ENCODE data around the gene ZNRF2. TPM values are rescaled to one million over a fixed set of nuclear protein-coding genes. Genes with fewer than 3 reads are reported as not detected.
A peak's percentile ranks its signal among the peaks of the same experiment; 100 is the strongest.

The ZNRF2 gene
- total and polyA plus RNA-seq, 2 donors from 2014 or later, result 16.2 to 32.2 TPM

DNA sequence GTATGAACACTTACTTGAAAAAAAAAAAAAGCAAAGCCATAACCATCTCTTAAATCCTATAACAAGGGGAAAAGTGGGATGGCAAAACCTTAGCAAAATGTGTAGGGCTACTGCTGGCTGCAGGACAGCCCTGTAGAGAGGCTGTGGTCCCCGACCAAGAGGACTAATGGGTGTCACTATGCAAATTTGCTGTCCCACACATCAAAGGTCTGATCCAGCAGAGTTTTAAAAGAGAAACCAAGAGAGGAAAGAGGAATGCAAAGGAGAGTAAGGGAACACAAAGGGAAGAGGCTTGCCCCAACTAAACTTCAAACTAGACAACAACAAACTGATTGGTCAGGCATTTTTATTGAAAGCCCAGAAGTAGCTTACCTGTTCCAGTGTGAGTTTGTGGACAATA lies 3.1 kb upstream of the ZNRF2 start:
- Histone ChIP-seq H3K9me3 (ENCODE audit: control insufficient read depth in 2 of 3, insufficient read depth in 1 of 3, low read length in 3 of 3) (no peaks in the 10 kb centered on the region), H3K36me3 (ENCODE audit: control insufficient read depth in 2 of 3, insufficient read depth in 3 of 3, low read length in 3 of 3) (no peaks in the 10 kb centered on the region), H3K4me1 (ENCODE audit: control insufficient read depth in 2 of 3, insufficient read depth in 2 of 3, low read depth in 1 of 3, low read length in 3 of 3) (peaks cover 0 to 7% (median 2%) of the 10 kb centered on the region in 3 donors), H3K9ac (ENCODE audit: low read length in 3 of 3) (no peak overlapping the region), H3K27ac (ENCODE audit: low read depth in 2 of 2, low read length in 2 of 2) (no peak overlapping the region), H3K27me3 (ENCODE audit: control insufficient read depth, insufficient read depth, low read length) (no peaks in the 10 kb centered on the region), H3K4me3 (ENCODE audit: low read length in 3 of 3) (no peak overlapping the region)
- no peak for FAIRE-seq
- no peak for DNase-seq
- intact Hi-C loops (cut with DNase I), result no loop called here
- TF ChIP-seq, protein P1, sequence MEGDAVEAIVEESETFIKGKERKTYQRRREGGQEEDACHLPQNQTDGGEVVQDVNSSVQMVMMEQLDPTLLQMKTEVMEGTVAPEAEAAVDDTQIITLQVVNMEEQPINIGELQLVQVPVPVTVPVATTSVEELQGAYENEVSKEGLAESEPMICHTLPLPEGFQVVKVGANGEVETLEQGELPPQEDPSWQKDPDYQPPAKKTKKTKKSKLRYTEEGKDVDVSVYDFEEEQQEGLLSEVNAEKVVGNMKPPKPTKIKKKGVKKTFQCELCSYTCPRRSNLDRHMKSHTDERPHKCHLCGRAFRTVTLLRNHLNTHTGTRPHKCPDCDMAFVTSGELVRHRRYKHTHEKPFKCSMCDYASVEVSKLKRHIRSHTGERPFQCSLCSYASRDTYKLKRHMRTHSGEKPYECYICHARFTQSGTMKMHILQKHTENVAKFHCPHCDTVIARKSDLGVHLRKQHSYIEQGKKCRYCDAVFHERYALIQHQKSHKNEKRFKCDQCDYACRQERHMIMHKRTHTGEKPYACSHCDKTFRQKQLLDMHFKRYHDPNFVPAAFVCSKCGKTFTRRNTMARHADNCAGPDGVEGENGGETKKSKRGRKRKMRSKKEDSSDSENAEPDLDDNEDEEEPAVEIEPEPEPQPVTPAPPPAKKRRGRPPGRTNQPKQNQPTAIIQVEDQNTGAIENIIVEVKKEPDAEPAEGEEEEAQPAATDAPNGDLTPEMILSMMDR (IDR thresholded peaks at IDR 0.05; ENCODE audit: borderline replicate concordance, extremely low read depth, insufficient read depth), result no peak

DNA sequence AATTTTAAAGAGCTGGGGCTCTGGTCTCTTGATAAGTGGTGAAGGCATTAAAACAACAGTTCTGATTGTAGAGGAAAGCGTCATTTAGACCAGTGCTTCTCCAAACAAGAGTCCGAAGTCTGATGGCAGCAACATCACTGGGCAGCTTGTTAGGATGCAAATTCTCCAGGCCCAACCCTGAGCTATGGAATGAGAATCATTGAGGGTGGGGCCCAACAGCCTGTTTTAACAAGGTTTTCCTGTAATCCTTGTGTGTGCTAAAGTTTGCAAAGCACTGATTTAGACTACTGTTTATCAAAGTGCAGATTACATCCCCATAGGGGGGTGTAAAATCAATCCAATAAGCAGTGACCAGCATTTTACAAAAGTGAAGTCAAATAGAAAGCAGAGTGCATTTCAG lies 2.6 kb upstream of the ZNRF2 start:
- Histone ChIP-seq H3K4me3 (ENCODE audit: low read length in 3 of 3) (no peak overlapping the region), H3K9me3 (ENCODE audit: control insufficient read depth in 2 of 3, insufficient read depth in 1 of 3, low read length in 3 of 3) (no peaks in the 10 kb centered on the region), H3K27ac (ENCODE audit: low read depth in 2 of 2, low read length in 2 of 2) (no peak overlapping the region), H3K4me1 (ENCODE audit: control insufficient read depth in 2 of 3, insufficient read depth in 2 of 3, low read depth in 1 of 3, low read length in 3 of 3) (peaks cover 0 to 7% (median 2%) of the 10 kb centered on the region in 3 donors), H3K9ac (ENCODE audit: low read length in 3 of 3) (no peak overlapping the region), H3K27me3 (ENCODE audit: control insufficient read depth, insufficient read depth, low read length) (no peaks in the 10 kb centered on the region), H3K36me3 (ENCODE audit: control insufficient read depth in 2 of 3, insufficient read depth in 3 of 3, low read length in 3 of 3) (no peaks in the 10 kb centered on the region)
- DNase-seq (no peak), FAIRE-seq (no peak)
- intact Hi-C loops (cut with DNase I), result no loop called here
- TF ChIP-seq, protein P1 (IDR thresholded peaks at IDR 0.05; ENCODE audit: borderline replicate concordance, extremely low read depth, insufficient read depth), result no peak

DNA sequence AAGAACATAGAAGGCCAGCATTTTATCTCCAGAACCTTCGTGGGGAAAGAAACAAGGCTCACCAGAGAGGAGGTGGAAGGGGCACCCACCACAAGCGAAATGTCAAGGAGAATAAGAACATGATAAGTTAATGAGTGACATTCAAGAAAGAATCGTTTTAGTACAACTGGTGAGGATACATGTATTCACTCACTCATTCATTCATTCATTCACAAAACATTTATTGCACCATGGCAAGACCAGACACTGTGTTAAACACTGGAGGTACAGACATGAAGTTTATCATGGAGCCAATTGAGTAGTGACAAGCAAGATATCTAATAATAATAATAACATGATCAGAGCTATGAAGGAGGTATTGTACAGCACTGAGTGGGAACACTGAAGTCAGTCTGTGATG lies 1.7 kb upstream of the ZNRF2 start:
- H3K9ac ChIP-seq (ENCODE audit: low read length in 3 of 3), result no peak overlapping the region
- H3K9me3 ChIP-seq (ENCODE audit: control insufficient read depth in 2 of 3, insufficient read depth in 1 of 3, low read length in 3 of 3), result no peaks in the 10 kb centered on the region
- no peaks in the 10 kb centered on the region for H3K36me3 ChIP-seq (ENCODE audit: control insufficient read depth in 2 of 3, insufficient read depth in 3 of 3, low read length in 3 of 3)
- TF ChIP-seq, protein P1 (IDR thresholded peaks at IDR 0.05; ENCODE audit: borderline replicate concordance, extremely low read depth, insufficient read depth), result no peak
- H3K4me3 ChIP-seq (ENCODE audit: low read length in 3 of 3), result no peak overlapping the region
- no peaks in the 10 kb centered on the region for H3K27me3 ChIP-seq (ENCODE audit: control insufficient read depth, insufficient read depth, low read length)
- DNase-seq, result no peak
- no peak for FAIRE-seq
- peaks cover 0 to 7% (median 2%) of the 10 kb centered on the region in 3 donors for H3K4me1 ChIP-seq (ENCODE audit: control insufficient read depth in 2 of 3, insufficient read depth in 2 of 3, low read depth in 1 of 3, low read length in 3 of 3)
- intact Hi-C loops (cut with DNase I), result no loop called here
- H3K27ac ChIP-seq (ENCODE audit: low read depth in 2 of 2, low read length in 2 of 2), result no peak overlapping the region

DNA sequence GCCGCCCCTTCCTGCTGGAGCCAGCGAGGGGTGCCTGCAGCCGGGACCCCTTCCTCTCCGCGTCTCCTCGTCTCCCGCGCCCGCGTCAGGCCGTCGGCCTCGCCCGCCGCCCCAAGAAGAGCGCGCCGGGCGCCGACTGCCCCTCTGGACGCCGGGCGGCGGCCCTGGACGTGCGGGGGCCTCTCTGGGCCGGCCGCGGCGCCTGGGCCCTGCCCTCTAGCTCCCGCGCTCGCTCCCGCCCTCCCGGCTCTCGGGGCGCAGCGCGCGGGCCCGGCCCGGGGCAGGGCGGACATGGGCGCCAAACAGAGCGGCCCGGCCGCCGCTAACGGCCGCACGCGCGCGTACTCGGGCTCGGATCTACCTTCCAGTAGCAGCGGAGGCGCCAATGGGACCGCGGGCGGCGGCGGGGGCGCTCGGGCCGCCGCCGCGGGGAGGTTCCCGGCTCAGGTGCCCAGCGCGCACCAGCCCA lies 704 bp downstream of the ZNRF2 start:
- peak in 2 of 5 donors; percentile 70 to 71 for DNase-seq
- intact Hi-C loops (cut with DNase I), result no loop called here
- no peak for FAIRE-seq
- Histone ChIP-seq H3K27ac (ENCODE audit: low read depth in 2 of 2, low read length in 2 of 2) (peak overlapping the region; percentile 96 to 98), H3K9me3 (ENCODE audit: control insufficient read depth in 2 of 3, insufficient read depth in 1 of 3, low read length in 3 of 3) (no peaks in the 10 kb centered on the region), H3K9ac (ENCODE audit: low read length in 3 of 3) (peak overlapping the region in 2 of 3 donors; percentile 51 to 74), H3K4me1 (ENCODE audit: control insufficient read depth in 2 of 3, insufficient read depth in 2 of 3, low read depth in 1 of 3, low read length in 3 of 3) (peaks cover 0 to 6% (median 3%) of the 10 kb centered on the region in 3 donors), H3K27me3 (ENCODE audit: control insufficient read depth, insufficient read depth, low read length) (no peaks in the 10 kb centered on the region), H3K4me3 (ENCODE audit: low read length in 3 of 3) (peak overlapping the region; percentile 39 to 77 (median 58)), H3K36me3 (ENCODE audit: control insufficient read depth in 2 of 3, insufficient read depth in 3 of 3, low read length in 3 of 3) (no peaks in the 10 kb centered on the region)
- TF ChIP-seq, protein P1 (IDR thresholded peaks at IDR 0.05; ENCODE audit: borderline replicate concordance, extremely low read depth, insufficient read depth), result no peak

All from kidney (tissue), 14 donors.